A549 (cell line): ENCODE results near the gene LRRC1. TPM values are rescaled to one million over a fixed set of nuclear protein-coding genes. Genes with fewer than 3 reads are reported as not detected.

Source experiments
- ATAC-seq, 2 experiments: fragments of 200-7000 bp in 1 of 2; fragments of >200 bp in 1 of 2; cut with Nextera tagmentation in 1 of 2; cut with Tn5 transposase in 1 of 2; 3 replicates each; pipeline versions ENCODE4 v1.8.0 to v1.9.1; 2018 to 2020; ENCODE audit warnings: mild to moderate bottlenecking in 1 of 2, moderate library complexity in 1 of 2
- CTCF ChIA-PET: fragments of 300-600 bp; sonication (Branson Sonifier 250); formaldehyde crosslinking; extraction: SDS; loops from one replicate; lab custom pipeline; 2021; ENCODE audit warnings: antibody characterized with exemption, inconsistent platforms; lab: Yijun Ruan, JAX
- POLR2A ChIA-PET: fragments of 350-600 bp; formaldehyde crosslinking; extraction: SDS; loops from one replicate; lab custom pipeline; 2021; ENCODE audit warnings: antibody characterized with exemption, inconsistent platforms; lab: Yijun Ruan, JAX
- DNase-seq, 2 experiments: peaks; one replicate each; pipeline versions ENCODE4 v3.0.0 to v3.0.0-alpha.2; 2011 to 2016; ENCODE audit warnings: low read depth in 1 of 2, low spot score in 1 of 2
- FAIRE-seq: peaks from 2 replicates; lab custom pipeline; 2011; peaks lifted over from hg19 to GRCh38; lab: Jason Lieb, UNC
- H3K27ac ChIP-seq, 2 experiments: fragments of >200 bp; sonication (Bioruptor Twin); formaldehyde crosslinking; 3 replicates each; pipeline ENCODE4 v1.5.1; 2016 to 2017
- H3K4me1 ChIP-seq: fragments of >200 bp; sonication (Bioruptor Twin); formaldehyde crosslinking; 3 replicates; pipeline ENCODE4 v1.6.1; 2016
- H3K4me2 ChIP-seq: fragments of >200 bp; sonication (Bioruptor Twin); formaldehyde crosslinking; 3 replicates; pipeline ENCODE4 v1.6.1; 2016
- H3K4me3 ChIP-seq: fragments of >200 bp; sonication (Bioruptor Twin); formaldehyde crosslinking; 3 replicates; pipeline ENCODE4 v1.5.1; 2016
- H3K9me3 ChIP-seq: fragments of >200 bp; sonication (Bioruptor Twin); formaldehyde crosslinking; 3 replicates; pipeline ENCODE4 v1.6.1; 2016
- CBX8 ChIP-seq: fragments of 200-600 bp; sonication (generic); IDR thresholded peaks from 2 replicates; pipeline ENCODE4 v1.6.1; 2016
- CEBPB ChIP-seq, 2 experiments: fragments of >200 bp in 1 of 2; sonication (Bioruptor Twin) in 1 of 2; formaldehyde crosslinking in 1 of 2; IDR thresholded peaks; 2 replicates each; pipeline ENCODE4 v1.6.1; 2012 to 2016
- CHD4 ChIP-seq: fragments of 200-600 bp; sonication (generic); IDR thresholded peaks from 2 replicates; pipeline ENCODE4 v1.6.1; 2016; ENCODE audit warnings: antibody characterized with exemption, mild to moderate bottlenecking, borderline replicate concordance
- EHMT2 ChIP-seq: fragments of 200-600 bp; sonication (generic); IDR thresholded peaks from 2 replicates; pipeline ENCODE4 v1.6.1; 2016; ENCODE audit warnings: antibody characterized with exemption, low read depth, mild to moderate bottlenecking, moderate library complexity
- FOSB ChIP-seq: fragments of 250-450 bp; sonication (Bioruptor Pico); IDR thresholded peaks from 2 replicates; pipeline ENCODE4 v1.5.0; 2020; ENCODE audit warnings: mild to moderate bottlenecking, moderate library complexity
- FOXS1 ChIP-seq: fragments of 250-450 bp; sonication (Bioruptor Pico); IDR thresholded peaks from 2 replicates; pipeline ENCODE4 v1.5.0; 2020; ENCODE audit warnings: mild to moderate bottlenecking, moderate library complexity
- HOXA7 ChIP-seq: fragments of 250-450 bp; sonication (Bioruptor Pico); IDR thresholded peaks from 2 replicates; pipeline ENCODE4 v1.5.0; 2020; ENCODE audit warnings: mild to moderate bottlenecking, moderate library complexity
- HOXB5 ChIP-seq: fragments of 250-450 bp; sonication (Bioruptor Pico); IDR thresholded peaks from 2 replicates; pipeline ENCODE4 v1.5.0; 2020; ENCODE audit warnings: mild to moderate bottlenecking, moderate library complexity
- JUN ChIP-seq, 2 experiments: fragments of >200 bp; sonication (Bioruptor Twin); formaldehyde crosslinking; IDR thresholded peaks; 2 replicates in 1 of 2; 3 replicates in 1 of 2; pipeline ENCODE4 v1.6.1; 2016 to 2017
- KDM1A ChIP-seq: fragments of 200-600 bp; sonication (generic); IDR thresholded peaks from 2 replicates; pipeline ENCODE4 v1.6.1; 2016; ENCODE audit warnings: low read depth, mild to moderate bottlenecking
- KDM5A ChIP-seq: fragments of 200-600 bp; sonication (generic); IDR thresholded peaks from 2 replicates; pipeline ENCODE4 v1.6.1; 2016; ENCODE audit warnings: antibody characterized with exemption, mild to moderate bottlenecking
- MAFK ChIP-seq: fragments of 450-650 bp; IDR thresholded peaks from 2 replicates; pipeline ENCODE4 v1.6.1; 2014; ENCODE audit not compliant: partially characterized antibody
- NFE2L2 ChIP-seq: fragments of 150-350 bp; conservative IDR thresholded peaks from 2 replicates; pipeline ENCODE4 v1.6.1; 2014; ENCODE audit warnings: low read length
- PHF8 ChIP-seq: fragments of 200-600 bp; sonication (generic); IDR thresholded peaks from 2 replicates; pipeline ENCODE4 v1.6.1; 2016; ENCODE audit warnings: low read depth, mild to moderate bottlenecking, antibody characterized with exemption, moderate library complexity, borderline replicate concordance
- POLR2AphosphoS2 ChIP-seq: conservative IDR thresholded peaks from 2 replicates; pipeline ENCODE4 v1.6.1; 2012; ENCODE audit warnings: low read length, improper control_type of control experiment, inconsistent platforms
- RFX5 ChIP-seq: fragments of 450-650 bp; IDR thresholded peaks from 2 replicates; pipeline ENCODE4 v1.7.1; 2014; ENCODE audit warnings: antibody characterized with exemption, mild to moderate bottlenecking, moderate library complexity
- SREBF2 ChIP-seq: fragments of 450-650 bp; IDR thresholded peaks from 2 replicates; pipeline ENCODE4 v1.6.1; 2014; ENCODE audit warnings: mild to moderate bottlenecking, moderate library complexity
- TP53 ChIP-seq: fragments of 250-450 bp; sonication (Bioruptor Pico); IDR thresholded peaks from 2 replicates; pipeline ENCODE4 v1.5.0; 2021; ENCODE audit warnings: mild to moderate bottlenecking, moderate library complexity
- ZC3H11A ChIP-seq: fragments of 450-650 bp; IDR thresholded peaks from 2 replicates; pipeline ENCODE4 v1.6.1; 2014; ENCODE audit warnings: antibody characterized with exemption, mild to moderate bottlenecking
- ZNF302 ChIP-seq: fragments of 250-450 bp; sonication (Bioruptor Pico); IDR thresholded peaks from 2 replicates; pipeline ENCODE4 v1.9.0; 2021; ENCODE audit warnings: inconsistent platforms, mild to moderate bottlenecking, moderate library complexity
- WGBS: methylation state at CpG from one replicate; pipeline ENCODE4 v1.1.6; 2017; ENCODE audit errors: missing lambda C conversion rate; 5-methylcytosine and 5-hydroxymethylcytosine counted together
- polyA plus RNA-seq, 4 experiments: library from polyadenylated mRNA; depleted of rRNA in 3 of 4; stranded (reverse); fragments of >200 nt; fragmentation: RNase III in 1 of 4; extraction: RNeasy Plus Mini Kit Qiagen cat#74134 plus additional on column Dnase treatment in 1 of 4; gene quantifications; 2 replicates in 3 of 4; 3 replicates in 1 of 4; pipeline ENCODE4 v1.2.3, GENCODE V29; 2011 to 2017
- TF ChIP-seq, protein P1 (sequence below): fragments of >200 bp; sonication (Bioruptor Twin); formaldehyde crosslinking; IDR thresholded peaks from 2 replicates; pipeline ENCODE4 v1.6.1; 2016
- TF ChIP-seq, protein P2 (sequence below): fragments of >200 bp; sonication (Bioruptor Twin); formaldehyde crosslinking; IDR thresholded peaks from 3 replicates; pipeline ENCODE4 v1.6.1; 2016
- TF ChIP-seq, protein P3 (sequence below): fragments of 200-600 bp; sonication (generic); IDR thresholded peaks from 2 replicates; pipeline ENCODE4 v1.6.1; 2016; ENCODE audit warnings: antibody characterized with exemption, mild to moderate bottlenecking, moderate library complexity
- TF ChIP-seq, protein P4 (sequence below): IDR thresholded peaks from 2 replicates; pipeline ENCODE4 v1.6.1; 2012
- TF ChIP-seq, protein P5 (sequence below): fragments of 450-650 bp; IDR thresholded peaks from 2 replicates; pipeline ENCODE4 v1.6.1; 2014; ENCODE audit warnings: antibody characterized with exemption
- TF ChIP-seq, protein P6 (sequence below): IDR thresholded peaks from 2 replicates; pipeline ENCODE4 v1.6.1; 2012
- TF ChIP-seq, protein P7 (sequence below): IDR thresholded peaks from 2 replicates; pipeline ENCODE4 v1.6.1; 2012; ENCODE audit warnings: low read depth, borderline replicate concordance

The LRRC1 gene
- polyA plus RNA-seq, 2 of the 4 experiments (the other 2 are of a cell fraction): 5.2 to 8.0 TPM

DNA sequence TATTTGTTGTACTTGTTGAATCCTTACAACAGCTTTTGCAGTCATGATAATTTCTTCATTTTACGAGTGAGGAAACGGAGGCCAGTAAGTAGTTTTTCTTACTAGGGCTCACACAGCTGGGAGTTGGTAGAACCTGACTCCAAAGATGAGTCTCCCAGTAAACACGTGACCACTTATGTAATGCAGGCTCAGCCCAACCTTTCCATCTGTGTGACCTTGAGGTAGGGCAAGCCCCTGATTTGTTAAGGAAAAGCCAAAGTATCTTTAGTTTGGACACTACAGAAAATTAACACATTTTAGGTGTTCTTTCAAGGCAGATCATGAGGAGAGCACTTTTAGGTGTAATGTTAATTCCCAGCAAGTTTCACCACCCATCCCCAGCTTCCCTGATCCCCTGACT is 111.3 kb downstream of the LRRC1 start:
- DNase-seq (no peak), FAIRE-seq (no peak), ATAC-seq (no peak)
- H3K4me2 ChIP-seq: no peak overlapping the region
- CTCF ChIA-PET: no interaction called here
- no peaks in the 10 kb centered on the region for H3K4me1 ChIP-seq
- no peaks in the 10 kb centered on the region for H3K9me3 ChIP-seq
- 90% methylated on average over 3 of the region's 3 CpGs for WGBS
- no peak overlapping the region for H3K4me3 ChIP-seq
- POLR2A ChIA-PET: no interaction called here
- H3K27ac ChIP-seq: no peak overlapping the region
- TF ChIP-seq KDM1A (no peak), HOXA7 (CRISPR knock-in tag) (no peak), CHD4 (no peak), CEBPB (IDR thresholded peaks at IDR 0.05) (no peak), JUN (IDR thresholded peaks at IDR 0.05) (no peak), CBX8 (no peak), EHMT2 (no peak), FOSB (CRISPR knock-in tag) (no peak), SREBF2 (no peak), MAFK (no peak)
- TF ChIP-seq, protein P1, sequence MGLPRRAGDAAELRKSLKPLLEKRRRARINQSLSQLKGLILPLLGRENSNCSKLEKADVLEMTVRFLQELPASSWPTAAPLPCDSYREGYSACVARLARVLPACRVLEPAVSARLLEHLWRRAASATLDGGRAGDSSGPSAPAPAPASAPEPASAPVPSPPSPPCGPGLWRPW: no peak
- TF ChIP-seq, protein P2, sequence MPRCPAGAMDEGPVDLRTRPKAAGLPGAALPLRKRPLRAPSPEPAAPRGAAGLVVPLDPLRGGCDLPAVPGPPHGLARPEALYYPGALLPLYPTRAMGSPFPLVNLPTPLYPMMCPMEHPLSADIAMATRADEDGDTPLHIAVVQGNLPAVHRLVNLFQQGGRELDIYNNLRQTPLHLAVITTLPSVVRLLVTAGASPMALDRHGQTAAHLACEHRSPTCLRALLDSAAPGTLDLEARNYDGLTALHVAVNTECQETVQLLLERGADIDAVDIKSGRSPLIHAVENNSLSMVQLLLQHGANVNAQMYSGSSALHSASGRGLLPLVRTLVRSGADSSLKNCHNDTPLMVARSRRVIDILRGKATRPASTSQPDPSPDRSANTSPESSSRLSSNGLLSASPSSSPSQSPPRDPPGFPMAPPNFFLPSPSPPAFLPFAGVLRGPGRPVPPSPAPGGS: no peak
- TF ChIP-seq, protein P3, sequence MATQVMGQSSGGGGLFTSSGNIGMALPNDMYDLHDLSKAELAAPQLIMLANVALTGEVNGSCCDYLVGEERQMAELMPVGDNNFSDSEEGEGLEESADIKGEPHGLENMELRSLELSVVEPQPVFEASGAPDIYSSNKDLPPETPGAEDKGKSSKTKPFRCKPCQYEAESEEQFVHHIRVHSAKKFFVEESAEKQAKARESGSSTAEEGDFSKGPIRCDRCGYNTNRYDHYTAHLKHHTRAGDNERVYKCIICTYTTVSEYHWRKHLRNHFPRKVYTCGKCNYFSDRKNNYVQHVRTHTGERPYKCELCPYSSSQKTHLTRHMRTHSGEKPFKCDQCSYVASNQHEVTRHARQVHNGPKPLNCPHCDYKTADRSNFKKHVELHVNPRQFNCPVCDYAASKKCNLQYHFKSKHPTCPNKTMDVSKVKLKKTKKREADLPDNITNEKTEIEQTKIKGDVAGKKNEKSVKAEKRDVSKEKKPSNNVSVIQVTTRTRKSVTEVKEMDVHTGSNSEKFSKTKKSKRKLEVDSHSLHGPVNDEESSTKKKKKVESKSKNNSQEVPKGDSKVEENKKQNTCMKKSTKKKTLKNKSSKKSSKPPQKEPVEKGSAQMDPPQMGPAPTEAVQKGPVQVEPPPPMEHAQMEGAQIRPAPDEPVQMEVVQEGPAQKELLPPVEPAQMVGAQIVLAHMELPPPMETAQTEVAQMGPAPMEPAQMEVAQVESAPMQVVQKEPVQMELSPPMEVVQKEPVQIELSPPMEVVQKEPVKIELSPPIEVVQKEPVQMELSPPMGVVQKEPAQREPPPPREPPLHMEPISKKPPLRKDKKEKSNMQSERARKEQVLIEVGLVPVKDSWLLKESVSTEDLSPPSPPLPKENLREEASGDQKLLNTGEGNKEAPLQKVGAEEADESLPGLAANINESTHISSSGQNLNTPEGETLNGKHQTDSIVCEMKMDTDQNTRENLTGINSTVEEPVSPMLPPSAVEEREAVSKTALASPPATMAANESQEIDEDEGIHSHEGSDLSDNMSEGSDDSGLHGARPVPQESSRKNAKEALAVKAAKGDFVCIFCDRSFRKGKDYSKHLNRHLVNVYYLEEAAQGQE: no peak

DNA sequence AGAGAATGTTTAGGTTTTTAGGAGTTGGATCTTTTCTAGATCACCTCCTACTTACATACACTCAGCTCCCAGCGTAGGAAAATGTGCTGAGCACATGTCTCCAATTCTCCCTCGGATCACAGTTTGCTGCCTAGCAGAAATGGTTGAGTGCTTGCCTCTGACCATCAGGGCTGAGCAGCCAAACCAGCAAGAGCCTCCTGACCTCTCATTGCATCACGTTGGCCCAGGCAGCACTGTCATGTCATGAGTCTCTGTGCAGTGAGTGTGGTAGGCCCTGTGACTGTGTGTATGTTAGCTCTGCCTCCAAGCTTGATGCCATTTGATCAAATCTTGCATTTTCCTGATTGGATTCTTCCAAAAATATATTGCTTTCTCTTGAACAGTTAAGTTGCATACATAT is 112.0 kb downstream of the LRRC1 start:
- TF ChIP-seq SREBF2: no peak
- TF ChIP-seq ZC3H11A: no peak
- TF ChIP-seq FOSB (CRISPR knock-in tag): no peak
- TF ChIP-seq FOXS1 (CRISPR knock-in tag): no peak
- TF ChIP-seq, all 56 proteins: peak for 0
- no peak for ATAC-seq
- no peak overlapping the region for H3K27ac ChIP-seq
- 82% methylated on average over 3 of the region's 3 CpGs for WGBS
- DNase-seq: no peak
- H3K9me3 ChIP-seq: no peaks in the 10 kb centered on the region
- no peak for FAIRE-seq
- no peaks in the 10 kb centered on the region for H3K4me1 ChIP-seq
- H3K4me3 ChIP-seq: no peak overlapping the region
- ChIA-PET CTCF (no interaction called here), POLR2A (no interaction called here)
- H3K4me2 ChIP-seq: no peak overlapping the region

DNA sequence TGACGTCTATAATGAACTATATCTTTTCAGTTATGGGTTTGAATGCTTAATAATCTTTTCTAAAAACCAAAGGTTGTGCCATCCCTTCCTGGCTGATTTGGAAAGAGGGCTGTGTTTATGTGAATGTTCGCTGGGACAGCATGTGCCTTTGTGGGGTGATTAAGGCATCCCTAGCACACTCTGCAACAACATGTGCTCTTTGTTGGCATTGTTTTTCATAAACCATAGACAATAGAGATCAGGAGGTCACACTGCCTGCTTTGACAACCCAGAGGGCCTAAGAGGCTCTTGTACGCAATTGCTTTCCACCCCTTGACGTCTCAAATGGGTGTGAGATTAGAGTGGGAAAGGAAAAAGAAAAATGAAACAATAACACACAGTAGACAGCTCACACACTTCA is 116.0 kb downstream of the LRRC1 start:
- Histone ChIP-seq H3K4me2 (no peak overlapping the region), H3K4me1 (no peaks in the 10 kb centered on the region), H3K4me3 (no peak overlapping the region), H3K27ac (no peak overlapping the region), H3K9me3 (no peaks in the 10 kb centered on the region)
- no peak for DNase-seq
- no peak for ATAC-seq
- FAIRE-seq: no peak
- ChIA-PET CTCF (no interaction called here), POLR2A (no interaction called here)
- TF ChIP-seq, protein P4, sequence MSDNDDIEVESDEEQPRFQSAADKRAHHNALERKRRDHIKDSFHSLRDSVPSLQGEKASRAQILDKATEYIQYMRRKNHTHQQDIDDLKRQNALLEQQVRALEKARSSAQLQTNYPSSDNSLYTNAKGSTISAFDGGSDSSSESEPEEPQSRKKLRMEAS: no peak
- TF ChIP-seq HOXB5 (no peak), TP53 (CRISPR knock-in tag) (no peak), KDM5A (no peak), CHD4 (no peak), PHF8 (no peak), ZNF302 (CRISPR knock-in tag) (no peak), RFX5 (no peak), POLR2AphosphoS2 (no peak), NFE2L2 (no peak)
- TF ChIP-seq, protein P5, sequence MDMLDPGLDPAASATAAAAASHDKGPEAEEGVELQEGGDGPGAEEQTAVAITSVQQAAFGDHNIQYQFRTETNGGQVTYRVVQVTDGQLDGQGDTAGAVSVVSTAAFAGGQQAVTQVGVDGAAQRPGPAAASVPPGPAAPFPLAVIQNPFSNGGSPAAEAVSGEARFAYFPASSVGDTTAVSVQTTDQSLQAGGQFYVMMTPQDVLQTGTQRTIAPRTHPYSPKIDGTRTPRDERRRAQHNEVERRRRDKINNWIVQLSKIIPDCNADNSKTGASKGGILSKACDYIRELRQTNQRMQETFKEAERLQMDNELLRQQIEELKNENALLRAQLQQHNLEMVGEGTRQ: no peak
- TF ChIP-seq, protein P6, sequence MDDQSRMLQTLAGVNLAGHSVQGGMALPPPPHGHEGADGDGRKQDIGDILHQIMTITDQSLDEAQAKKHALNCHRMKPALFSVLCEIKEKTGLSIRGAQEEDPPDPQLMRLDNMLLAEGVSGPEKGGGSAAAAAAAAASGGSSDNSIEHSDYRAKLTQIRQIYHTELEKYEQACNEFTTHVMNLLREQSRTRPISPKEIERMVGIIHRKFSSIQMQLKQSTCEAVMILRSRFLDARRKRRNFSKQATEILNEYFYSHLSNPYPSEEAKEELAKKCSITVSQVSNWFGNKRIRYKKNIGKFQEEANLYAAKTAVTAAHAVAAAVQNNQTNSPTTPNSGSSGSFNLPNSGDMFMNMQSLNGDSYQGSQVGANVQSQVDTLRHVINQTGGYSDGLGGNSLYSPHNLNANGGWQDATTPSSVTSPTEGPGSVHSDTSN: no peak
- TF ChIP-seq, protein P7, sequence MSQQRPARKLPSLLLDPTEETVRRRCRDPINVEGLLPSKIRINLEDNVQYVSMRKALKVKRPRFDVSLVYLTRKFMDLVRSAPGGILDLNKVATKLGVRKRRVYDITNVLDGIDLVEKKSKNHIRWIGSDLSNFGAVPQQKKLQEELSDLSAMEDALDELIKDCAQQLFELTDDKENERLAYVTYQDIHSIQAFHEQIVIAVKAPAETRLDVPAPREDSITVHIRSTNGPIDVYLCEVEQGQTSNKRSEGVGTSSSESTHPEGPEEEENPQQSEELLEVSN: no peak
- WGBS: 86% methylated on average over 4 of the region's 4 CpGs
